B cell (primary cell): Measurements from ENCODE around the gene RAB11FIP3. TPM values are rescaled to one million over a fixed set of nuclear protein-coding genes. Genes with fewer than 3 reads are reported as not detected.

Experiments
- ATAC-seq: fragments of 200-7000 bp; cut with Tn5 transposase; one replicate; pipeline ENCODE4 v1.10.0; 2021; ENCODE audit warnings: low read depth, mild to moderate bottlenecking, moderate number of reproducible peaks, moderate library complexity
- CTCF ChIA-PET: fragments of 350-600 bp; sonication (Branson Sonifier 250); formaldehyde crosslinking; loops from one replicate; lab custom pipeline; 2021; ENCODE audit warnings: antibody characterized with exemption, inconsistent platforms; lab: Charles Lee
- POLR2A ChIA-PET: fragments of 350-600 bp; sonication (Branson Sonifier 250); formaldehyde crosslinking; loops from one replicate; lab custom pipeline; 2021; ENCODE audit warnings: antibody characterized with exemption; lab: Charles Lee
- DNase-seq: peaks from one replicate; pipeline ENCODE4 v3.0.0; 2013
- H2AFZ ChIP-seq: 2 replicates; pipeline ENCODE4 v1.6.1; 2012; ENCODE audit warnings: mild to moderate bottlenecking, low read depth, low read length; ENCODE audit not compliant: insufficient read depth, poor library complexity, severe bottlenecking
- H3K27ac ChIP-seq, 2 donors: 1 replicate in 1 of 2; 2 replicates in 1 of 2; pipeline ENCODE4 v1.5.1; 2012 to 2013; ENCODE audit warnings: low read length in 2 of 2, mild to moderate bottlenecking in 2 of 2, moderate library complexity in 1 of 2
- H3K27me3 ChIP-seq, 4 experiments: fragments of 200-600 bp in 1 of 4; sonication (generic) in 1 of 4; replicated peaks in 1 of 4; 1 replicate in 2 of 4; 2 replicates in 2 of 4; pipeline versions ENCODE4 v1.6.1 to v1.7.0; 2013 to 2016; ENCODE audit warnings: low read length in 3 of 4, mild to moderate bottlenecking in 2 of 4, mixed read lengths in 1 of 4, moderate library complexity in 1 of 4; ENCODE audit not compliant: insufficient read depth in 4 of 4, control insufficient read depth in 3 of 4; ENCODE audit errors: control extremely low read depth in 1 of 4
- H3K36me3 ChIP-seq, 2 experiments: replicated peaks in 1 of 2; 1 replicate in 1 of 2; 2 replicates in 1 of 2; pipeline versions ENCODE4 v1.6.1 to v1.7.1; 2013; ENCODE audit warnings: low read length in 1 of 2; ENCODE audit not compliant: insufficient read depth in 2 of 2, control insufficient read depth in 1 of 2; ENCODE audit errors: control extremely low read depth in 1 of 2, extremely low read depth in 1 of 2
- H3K4me1 ChIP-seq, 2 donors: fragments of 200-600 bp in 1 of 2; sonication (generic) in 1 of 2; 1 replicate in 1 of 2; 2 replicates in 1 of 2; pipeline versions ENCODE4 v1.5.1 to v1.6.1; 2013 to 2017; ENCODE audit warnings: low read length in 2 of 2; ENCODE audit not compliant: control insufficient read depth in 2 of 2, insufficient read depth in 2 of 2
- H3K4me2 ChIP-seq: replicated peaks from 2 replicates; pipeline ENCODE3; 2012; ENCODE audit warnings: mild to moderate bottlenecking, low read depth, low read length; ENCODE audit not compliant: poor library complexity, severe bottlenecking
- H3K4me3 ChIP-seq, 5 experiments: fragments of 200-600 bp in 1 of 5; sonication (generic) in 1 of 5; 1 replicate in 3 of 5; 2 replicates in 2 of 5; pipeline versions ENCODE4 v1.5.1 to v1.7.0; 2011 to 2016; ENCODE audit warnings: low read length in 4 of 5, mild to moderate bottlenecking in 4 of 5, low read depth in 2 of 5, control low read depth in 1 of 5, moderate library complexity in 1 of 5; ENCODE audit not compliant: insufficient read depth in 1 of 5; ENCODE audit errors: control extremely low read depth in 1 of 5, extremely low read depth in 1 of 5
- H3K79me2 ChIP-seq: fragments of 200-600 bp; sonication (generic); one replicate; pipeline ENCODE4 v1.6.0; 2016; ENCODE audit warnings: low read length; ENCODE audit not compliant: control insufficient read depth, insufficient read depth
- H3K9ac ChIP-seq: fragments of 200-600 bp; sonication (generic); 2 replicates; pipeline ENCODE4 v1.6.1; 2017; ENCODE audit warnings: mild to moderate bottlenecking, low read length, moderate library complexity
- H3K9me3 ChIP-seq, 3 donors: one replicate each; pipeline versions ENCODE4 v1.6.1 to v1.7.1; 2013; ENCODE audit warnings: low read length in 2 of 3; ENCODE audit not compliant: control insufficient read depth in 2 of 3, insufficient read depth in 1 of 3; ENCODE audit errors: control extremely low read depth in 1 of 3
- H4K20me1 ChIP-seq: 2 replicates; pipeline ENCODE4 v1.6.0; 2012; ENCODE audit warnings: mild to moderate bottlenecking, low read length; ENCODE audit not compliant: insufficient read depth, control insufficient read depth, poor library complexity, severe bottlenecking
- H3K27ac Mint-ChIP-seq: one replicate; pipeline ENCODE4 v1.8.0; 2021; ENCODE audit warnings: mixed read lengths
- H3K27me3 Mint-ChIP-seq: one replicate; pipeline ENCODE4 v1.8.0; 2021; ENCODE audit warnings: mixed read lengths
- H3K4me1 Mint-ChIP-seq: one replicate; pipeline ENCODE4 v1.8.0; 2021; ENCODE audit warnings: mixed read lengths
- H3K4me3 Mint-ChIP-seq: one replicate; pipeline ENCODE4 v1.8.0; 2021; ENCODE audit warnings: mixed read lengths
- H3K9me3 Mint-ChIP-seq: one replicate; pipeline ENCODE4 v1.8.0; 2022; ENCODE audit warnings: mixed read lengths; ENCODE audit not compliant: insufficient read depth
- CTCF ChIP-seq: fragments of 200-600 bp; IDR thresholded peaks from one replicate; pipeline ENCODE4 v1.8.0; 2022; ENCODE audit warnings: antibody characterized with exemption, mild to moderate bottlenecking
- EZH2 ChIP-seq: IDR thresholded peaks from 2 replicates; pipeline ENCODE4 v1.6.1; 2012; ENCODE audit warnings: borderline replicate concordance, low read depth, mild to moderate bottlenecking, moderate library complexity, low read length; ENCODE audit not compliant: insufficient read depth, poor library complexity, severe bottlenecking
- WGBS: methylation state at CpG from one replicate; pipeline ENCODE4 v1.1.5; 2013; ENCODE audit warnings: missing lambda C conversion rate; ENCODE audit not compliant: insufficient coverage; 5-methylcytosine and 5-hydroxymethylcytosine counted together
- intact Hi-C: fragments of 100-400 bp; cut with micrococcal nuclease; formaldehyde crosslinking; loops from one replicate; pipeline ENCODE4 v1.10.0; 2022
- polyA plus RNA-seq: library from polyadenylated mRNA; depleted of rRNA; stranded (reverse); fragments of >200 nt; gene quantifications from 2 replicates; pipeline ENCODE4 v1.2.3, GENCODE V29; 2012
- total RNA-seq, 2 donors: library from RNA; stranded (reverse); fragments of 120-200 nt in 1 of 2; gene quantifications; 1 replicate in 1 of 2; 2 replicates in 1 of 2; pipeline versions ENCODE4 v1.2.3 to v1.2.4, GENCODE V29; 2013 to 2022

RAB11FIP3 gene
- total and polyA plus RNA-seq, 2 donors (not counting 1 experiment from before 2014, with no cell fraction given), result 24.3 to 57.2 TPM

- Histone ChIP-seq H3K4me3 (no peak overlapping the region), H3K27me3 (peaks cover 0 to 34% (median 10%) of the 10 kb centered on the region in 4 experiments), H3K4me1 (peaks cover 3 to 6% of the 10 kb centered on the region in 2 donors), H3K79me2 (no peaks in the 10 kb centered on the region), H3K4me2 (peak overlapping the region; percentile 40), H3K9me3 (peaks cover 0 to 7% (median 0%) of the 10 kb centered on the region in 3 donors), H3K27ac (no peak overlapping the region), H2AFZ (no peak overlapping the region), H3K36me3 (no peaks in the 10 kb centered on the region), H4K20me1 (no peaks in the 10 kb centered on the region), H3K9ac (no peak overlapping the region)
- WGBS, result 16% methylated on average over 60 of the region's 62 CpGs
- ChIA-PET CTCF (no interaction called here), POLR2A (no interaction called here)
- TF ChIP-seq EZH2 (no peak), CTCF (no peak)
- no peaks in the 10 kb centered on the region for H3K9me3 Mint-ChIP-seq
- no peak for DNase-seq
- no peak for ATAC-seq
- H3K4me3 Mint-ChIP-seq, result no peak overlapping the region
- intact Hi-C loops, result no loop called here
- H3K4me1 Mint-ChIP-seq, result peaks cover 2% of the 10 kb centered on the region
- peaks cover 10% of the 10 kb centered on the region for H3K27me3 Mint-ChIP-seq
- H3K27ac Mint-ChIP-seq, result no peak overlapping the region
Observed at GRCh38 chr16:559411-560203, 134.2 kb downstream of the RAB11FIP3 start.

- DNase-seq (no peak), ATAC-seq (no peak)
- ChIA-PET CTCF (no interaction called here), POLR2A (no interaction called here)
- peaks cover 0 to 34% (median 10%) of the 10 kb centered on the region in 4 experiments for H3K27me3 ChIP-seq
- H3K4me2 ChIP-seq, result peak within 1 kb of the TSS; percentile 57
- H3K27me3 Mint-ChIP-seq, result peaks cover 10% of the 10 kb centered on the region
- H3K9ac ChIP-seq, result no peak within 1 kb of the TSS
- H3K4me3 ChIP-seq, result no peak within 1 kb of the TSS
- peaks cover 3 to 6% of the 10 kb centered on the region in 2 donors for H3K4me1 ChIP-seq
- WGBS, result 4% methylated on average over 84 of the region's 84 CpGs
- intact Hi-C loops, result no loop called here
- no peak within 1 kb of the TSS for H3K27ac ChIP-seq
- no peak within 1 kb of the TSS for H3K4me3 Mint-ChIP-seq
- H3K27ac Mint-ChIP-seq, result no peak within 1 kb of the TSS
- H3K9me3 Mint-ChIP-seq, result no peaks in the 10 kb centered on the region
- TF ChIP-seq EZH2 (no peak), CTCF (no peak)
- no peak within 1 kb of the TSS for H2AFZ ChIP-seq
- H3K79me2 ChIP-seq, result no peaks in the 10 kb centered on the region
- no peaks in the 10 kb centered on the region for H3K36me3 ChIP-seq
- H3K9me3 ChIP-seq, result peaks cover 0 to 7% (median 0%) of the 10 kb centered on the region in 3 donors
- H4K20me1 ChIP-seq, result no peaks in the 10 kb centered on the region
- H3K4me1 Mint-ChIP-seq, result peaks cover 2% of the 10 kb centered on the region
Observed at GRCh38 chr16:560204-560700, 134.8 kb downstream of the RAB11FIP3 start, which contains the start of gene PRR35. Gene PRR35 (plus strand): TSS chr16:560394. CDS start chr16:563295, 2,901 bp downstream.
